HG03159 (cell line): ENCODE data around the gene PKD2L1.
A peak's percentile ranks its signal among the peaks of the same experiment; 100 is the strongest.
"Not testable (repeated sequence)": the region's sequence is repeated elsewhere in the genome, so short reads cannot be mapped to it uniquely, and the experiment has no call there.

Source experiments
- ATAC-seq: cut with Tn5 transposase; IDR thresholded peaks from one replicate; pipeline ENCODE4 v1.9.1; 2021; ENCODE audit warnings: mild to moderate bottlenecking, moderate library complexity; ENCODE audit not compliant: unreplicated experiment

Gene PKD2L1

GRCh38 chr10:100330079-100330478, at the start of gene PKD2L1:
TSS of gene PKD2L1 (minus strand) at chr10:100330228. CDS start at chr10:100330103, 125 bp downstream.
- no peak for ATAC-seq

GRCh38 chr10:100377830-100378229, 47.8 kb upstream of the PKD2L1 start:
- no peak for ATAC-seq

GRCh38 chr10:100376656-100377055, 46.6 kb upstream of the PKD2L1 start:
- not testable (repeated sequence) for ATAC-seq

GRCh38 chr10:100374677-100375353, 44.8 kb upstream of the PKD2L1 start:
- not testable (repeated sequence) for ATAC-seq

GRCh38 chr10:100374200-100374655, 44.2 kb upstream of the PKD2L1 start:
- ATAC-seq, result no peak

GRCh38 chr10:100373298-100374199, 43.5 kb upstream of the PKD2L1 start:
- ATAC-seq, result peak; percentile 94

GRCh38 chr10:100372415-100373297, 42.6 kb upstream of the PKD2L1 start:
- ATAC-seq, result no peak

GRCh38 chr10:100371482-100372027, 41.5 kb upstream of the PKD2L1 start:
- no peak for ATAC-seq

- ATAC-seq, result no peak
Observed at GRCh38 chr10:100370714-100371481, 40.9 kb upstream of the PKD2L1 start.

- ATAC-seq, result no peak
Observed at GRCh38 chr10:100368721-100369120, 38.7 kb upstream of the PKD2L1 start.

GRCh38 chr10:100364735-100365391, 34.8 kb upstream of the PKD2L1 start:
- no peak for ATAC-seq

- ATAC-seq, result no peak
Observed at GRCh38 chr10:100364175-100364574, 34.1 kb upstream of the PKD2L1 start.

GRCh38 chr10:100362570-100363496, 32.8 kb upstream of the PKD2L1 start:
- ATAC-seq, result no peak

- ATAC-seq, result no peak
Observed at GRCh38 chr10:100360234-100360633, 30.2 kb upstream of the PKD2L1 start.

- no peak for ATAC-seq
Observed at GRCh38 chr10:100359529-100360150, 29.6 kb upstream of the PKD2L1 start.

- ATAC-seq, result no peak
Observed at GRCh38 chr10:100359030-100359432, 29.0 kb upstream of the PKD2L1 start.

- ATAC-seq, result no peak
Observed at GRCh38 chr10:100357059-100357858, 27.2 kb upstream of the PKD2L1 start.
